HepG2 (cell line): ENCODE data around the gene CYP27A1. TPM values are rescaled to one million over a fixed set of nuclear protein-coding genes. Genes with fewer than 3 reads are reported as not detected.

Experiments used
- AHR ChIP-seq: IDR thresholded peaks from 2 replicates; pipeline ENCODE4 v1.6.1; 2018; ENCODE audit warnings: missing genetic modification reagents, missing compliant biosample characterization
- DPF2 ChIP-seq: sonication (generic); formaldehyde crosslinking; IDR thresholded peaks from 2 replicates; pipeline ENCODE4 v1.4.0; 2020; ENCODE audit warnings: mild to moderate bottlenecking, low read depth, missing genetic modification reagents, borderline replicate concordance
- GATAD2A ChIP-seq: IDR thresholded peaks from 2 replicates; pipeline ENCODE4 v1.6.1; 2016
- MEF2D ChIP-seq: sonication (generic); formaldehyde crosslinking; IDR thresholded peaks from 2 replicates; pipeline ENCODE4 v1.5.1; 2020; ENCODE audit warnings: mild to moderate bottlenecking, missing genetic modification reagents
- PHB2 ChIP-seq: fragments of 450-650 bp; IDR thresholded peaks from 2 replicates; pipeline ENCODE4 v1.6.1; 2018; ENCODE audit not compliant: partially characterized antibody
- RBFOX2 ChIP-seq: fragments of 200-400 bp; formaldehyde crosslinking; IDR thresholded peaks from 2 replicates; pipeline ENCODE4 v1.6.1; 2017; ENCODE audit warnings: low read depth, mild to moderate bottlenecking, low read length
- RFXANK ChIP-seq: IDR thresholded peaks from 2 replicates; pipeline ENCODE4 v1.6.1; 2016
- SKI ChIP-seq: fragments of 450-650 bp; IDR thresholded peaks from one replicate; pipeline ENCODE4 v1.6.1; 2018; ENCODE audit warnings: mild to moderate bottlenecking; ENCODE audit not compliant: partially characterized antibody
- ZBTB42 ChIP-seq: sonication (generic); formaldehyde crosslinking; IDR thresholded peaks from 2 replicates; pipeline ENCODE4 v1.5.0; 2020; ENCODE audit warnings: mild to moderate bottlenecking, missing genetic modification reagents
- ZFP36L2 ChIP-seq: sonication (generic); formaldehyde crosslinking; IDR thresholded peaks from 2 replicates; pipeline ENCODE4 v1.4.0; 2020; ENCODE audit warnings: missing genetic modification reagents
- ZNF207 ChIP-seq: fragments of 450-650 bp; IDR thresholded peaks from 2 replicates; pipeline ENCODE4 v1.6.1; 2016; ENCODE audit warnings: antibody characterized with exemption, borderline replicate concordance
- ZNF432 ChIP-seq: sonication (generic); formaldehyde crosslinking; IDR thresholded peaks from 2 replicates; pipeline ENCODE4 v1.5.0; 2020; ENCODE audit warnings: missing genetic modification reagents, mild to moderate bottlenecking, borderline replicate concordance
- ZNF562 ChIP-seq: sonication (generic); formaldehyde crosslinking; IDR thresholded peaks from 2 replicates; pipeline ENCODE4 v1.8.0; 2022; ENCODE audit warnings: missing genetic modification reagents, borderline replicate concordance
- ZNF670 ChIP-seq: sonication (generic); formaldehyde crosslinking; IDR thresholded peaks from 2 replicates; pipeline ENCODE4 v1.8.0; 2022; ENCODE audit warnings: mild to moderate bottlenecking, missing genetic modification reagents, borderline replicate concordance
- polyA plus RNA-seq, 8 experiments: library from polyadenylated mRNA; depleted of rRNA in 3 of 8; stranded (reverse) in 7 of 8; unstranded in 1 of 8; fragments of >200 nt; fragmentation: Illumina TruSeq in 4 of 8; extraction: Trizol in 4 of 8; gene quantifications; 2 replicates each; pipeline versions ENCODE4 v1.2.1 to v1.2.3, GENCODE V29; 2011 to 2016; ENCODE audit warnings: low read depth in 4 of 8, missing spikeins in 1 of 8, mixed read lengths in 1 of 8; ENCODE audit not compliant: insufficient read depth in 1 of 8
- total RNA-seq, 5 experiments: library from RNA; depleted of rRNA; stranded (reverse); fragments of >200 nt; fragmentation: Illumina TruSeq; extraction: Trizol; gene quantifications; 2 replicates each; pipeline ENCODE4 v1.2.3, GENCODE V29; 2016; ENCODE audit warnings: low read depth in 1 of 5
- TF ChIP-seq, protein P1 (sequence below): IDR thresholded peaks from 2 replicates; pipeline ENCODE4 v1.6.1; 2012; ENCODE audit warnings: low read length, improper control_type of control experiment
- TF ChIP-seq, protein P2 (sequence below): sonication (generic); formaldehyde crosslinking; conservative IDR thresholded peaks from 2 replicates; pipeline ENCODE4 v1.4.0; 2020; ENCODE audit warnings: missing genetic modification reagents
- TF ChIP-seq, protein P3 (sequence below): sonication (generic); formaldehyde crosslinking; IDR thresholded peaks from 2 replicates; pipeline ENCODE4 v1.4.0; 2020; ENCODE audit warnings: mild to moderate bottlenecking, missing genetic modification reagents
- TF ChIP-seq, protein P4 (sequence below): sonication (generic); formaldehyde crosslinking; IDR thresholded peaks from 2 replicates; pipeline ENCODE4 v1.4.0; 2020; ENCODE audit warnings: mild to moderate bottlenecking, missing genetic modification reagents
- TF ChIP-seq, protein P5 (sequence below): sonication (generic); formaldehyde crosslinking; IDR thresholded peaks from 2 replicates; pipeline ENCODE4 v1.5.1; 2020; ENCODE audit warnings: missing genetic modification reagents, mild to moderate bottlenecking, borderline replicate concordance

The CYP27A1 gene
- total and polyA plus RNA-seq, 2 of the 13 experiments (the other 11 are each of a cell fraction or from before 2014, with no cell fraction given) = 157 to 266 TPM

DNA sequence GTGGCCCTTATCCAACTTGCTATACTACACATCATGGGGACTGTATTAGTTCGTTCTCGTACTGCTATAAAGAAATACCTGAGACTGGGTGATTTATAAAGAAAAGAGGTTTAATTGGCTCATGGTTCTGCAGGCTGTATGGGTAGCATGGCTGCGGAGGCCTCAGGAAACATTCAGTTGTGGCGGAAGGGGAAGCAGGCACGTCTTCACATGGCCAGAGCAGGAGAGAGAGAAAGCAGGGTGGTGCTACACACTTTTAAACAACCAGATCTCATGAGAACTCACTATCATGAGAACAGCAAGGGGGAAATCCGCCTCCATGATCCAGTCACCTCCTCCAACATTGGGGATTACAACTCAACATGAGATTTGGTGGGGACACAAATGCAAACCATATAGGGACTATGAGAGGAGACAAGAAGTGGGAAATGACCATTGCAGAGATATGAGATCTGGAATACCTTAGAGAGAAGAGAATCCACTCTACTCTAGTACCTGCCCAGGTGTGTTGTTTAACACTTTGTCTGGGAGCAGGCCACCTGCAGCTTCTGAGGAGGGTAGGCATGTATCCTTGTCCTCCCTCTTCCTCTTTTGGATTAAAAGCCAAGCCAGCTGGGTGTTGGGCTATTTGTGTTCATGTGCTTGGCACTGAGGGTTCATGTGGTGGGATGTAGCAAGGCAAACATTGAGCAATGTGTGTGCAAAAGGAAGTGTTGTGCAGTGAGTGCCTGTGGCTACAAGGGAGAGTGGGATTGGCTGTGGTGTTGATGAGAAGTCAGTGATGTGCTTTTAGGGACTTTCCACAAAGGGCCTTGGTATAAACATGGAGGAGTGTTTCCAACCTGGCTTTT, 48.6 kb upstream of the CYP27A1 start (continued):
- TF ChIP-seq, protein P1, sequence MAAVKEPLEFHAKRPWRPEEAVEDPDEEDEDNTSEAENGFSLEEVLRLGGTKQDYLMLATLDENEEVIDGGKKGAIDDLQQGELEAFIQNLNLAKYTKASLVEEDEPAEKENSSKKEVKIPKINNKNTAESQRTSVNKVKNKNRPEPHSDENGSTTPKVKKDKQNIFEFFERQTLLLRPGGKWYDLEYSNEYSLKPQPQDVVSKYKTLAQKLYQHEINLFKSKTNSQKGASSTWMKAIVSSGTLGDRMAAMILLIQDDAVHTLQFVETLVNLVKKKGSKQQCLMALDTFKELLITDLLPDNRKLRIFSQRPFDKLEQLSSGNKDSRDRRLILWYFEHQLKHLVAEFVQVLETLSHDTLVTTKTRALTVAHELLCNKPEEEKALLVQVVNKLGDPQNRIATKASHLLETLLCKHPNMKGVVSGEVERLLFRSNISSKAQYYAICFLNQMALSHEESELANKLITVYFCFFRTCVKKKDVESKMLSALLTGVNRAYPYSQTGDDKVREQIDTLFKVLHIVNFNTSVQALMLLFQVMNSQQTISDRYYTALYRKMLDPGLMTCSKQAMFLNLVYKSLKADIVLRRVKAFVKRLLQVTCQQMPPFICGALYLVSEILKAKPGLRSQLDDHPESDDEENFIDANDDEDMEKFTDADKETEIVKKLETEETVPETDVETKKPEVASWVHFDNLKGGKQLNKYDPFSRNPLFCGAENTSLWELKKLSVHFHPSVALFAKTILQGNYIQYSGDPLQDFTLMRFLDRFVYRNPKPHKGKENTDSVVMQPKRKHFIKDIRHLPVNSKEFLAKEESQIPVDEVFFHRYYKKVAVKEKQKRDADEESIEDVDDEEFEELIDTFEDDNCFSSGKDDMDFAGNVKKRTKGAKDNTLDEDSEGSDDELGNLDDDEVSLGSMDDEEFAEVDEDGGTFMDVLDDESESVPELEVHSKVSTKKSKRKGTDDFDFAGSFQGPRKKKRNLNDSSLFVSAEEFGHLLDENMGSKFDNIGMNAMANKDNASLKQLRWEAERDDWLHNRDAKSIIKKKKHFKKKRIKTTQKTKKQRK = no peak
- no peak for TF ChIP-seq ZBTB42
- no peak for TF ChIP-seq ZNF207
- TF ChIP-seq, protein P2, sequence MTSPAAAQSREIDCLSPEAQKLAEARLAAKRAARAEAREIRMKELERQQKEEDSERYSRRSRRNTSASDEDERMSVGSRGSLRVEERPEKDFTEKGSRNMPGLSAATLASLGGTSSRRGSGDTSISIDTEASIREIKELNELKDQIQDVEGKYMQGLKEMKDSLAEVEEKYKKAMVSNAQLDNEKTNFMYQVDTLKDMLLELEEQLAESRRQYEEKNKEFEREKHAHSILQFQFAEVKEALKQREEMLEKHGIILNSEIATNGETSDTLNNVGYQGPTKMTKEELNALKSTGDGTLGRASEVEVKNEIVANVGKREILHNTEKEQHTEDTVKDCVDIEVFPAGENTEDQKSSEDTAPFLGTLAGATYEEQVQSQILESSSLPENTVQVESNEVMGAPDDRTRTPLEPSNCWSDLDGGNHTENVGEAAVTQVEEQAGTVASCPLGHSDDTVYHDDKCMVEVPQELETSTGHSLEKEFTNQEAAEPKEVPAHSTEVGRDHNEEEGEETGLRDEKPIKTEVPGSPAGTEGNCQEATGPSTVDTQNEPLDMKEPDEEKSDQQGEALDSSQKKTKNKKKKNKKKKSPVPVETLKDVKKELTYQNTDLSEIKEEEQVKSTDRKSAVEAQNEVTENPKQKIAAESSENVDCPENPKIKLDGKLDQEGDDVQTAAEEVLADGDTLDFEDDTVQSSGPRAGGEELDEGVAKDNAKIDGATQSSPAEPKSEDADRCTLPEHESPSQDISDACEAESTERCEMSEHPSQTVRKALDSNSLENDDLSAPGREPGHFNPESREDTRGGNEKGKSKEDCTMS (CRISPR knock-in tag) = no peak
- no peak for TF ChIP-seq RBFOX2
- no peak; the same call in 1 of the 2 replicates for TF ChIP-seq ZFP36L2 (CRISPR knock-in tag)
- TF ChIP-seq ZNF670 (CRISPR knock-in tag) = no peak
- TF ChIP-seq, protein P3, sequence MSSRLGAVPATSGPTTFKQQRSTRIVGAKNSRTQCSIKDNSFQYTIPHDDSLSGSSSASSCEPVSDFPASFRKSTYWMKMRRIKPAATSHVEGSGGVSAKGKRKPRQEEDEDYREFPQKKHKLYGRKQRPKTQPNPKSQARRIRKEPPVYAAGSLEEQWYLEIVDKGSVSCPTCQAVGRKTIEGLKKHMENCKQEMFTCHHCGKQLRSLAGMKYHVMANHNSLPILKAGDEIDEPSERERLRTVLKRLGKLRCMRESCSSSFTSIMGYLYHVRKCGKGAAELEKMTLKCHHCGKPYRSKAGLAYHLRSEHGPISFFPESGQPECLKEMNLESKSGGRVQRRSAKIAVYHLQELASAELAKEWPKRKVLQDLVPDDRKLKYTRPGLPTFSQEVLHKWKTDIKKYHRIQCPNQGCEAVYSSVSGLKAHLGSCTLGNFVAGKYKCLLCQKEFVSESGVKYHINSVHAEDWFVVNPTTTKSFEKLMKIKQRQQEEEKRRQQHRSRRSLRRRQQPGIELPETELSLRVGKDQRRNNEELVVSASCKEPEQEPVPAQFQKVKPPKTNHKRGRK (CRISPR knock-in tag) = peak; percentile 72; the same call in 1 of the 2 replicates
- peak; percentile 76; the same call in 1 of the 2 replicates for TF ChIP-seq DPF2 (CRISPR knock-in tag)
- TF ChIP-seq MEF2D = peak; percentile 88
- no peak for TF ChIP-seq SKI
- TF ChIP-seq, protein P4, sequence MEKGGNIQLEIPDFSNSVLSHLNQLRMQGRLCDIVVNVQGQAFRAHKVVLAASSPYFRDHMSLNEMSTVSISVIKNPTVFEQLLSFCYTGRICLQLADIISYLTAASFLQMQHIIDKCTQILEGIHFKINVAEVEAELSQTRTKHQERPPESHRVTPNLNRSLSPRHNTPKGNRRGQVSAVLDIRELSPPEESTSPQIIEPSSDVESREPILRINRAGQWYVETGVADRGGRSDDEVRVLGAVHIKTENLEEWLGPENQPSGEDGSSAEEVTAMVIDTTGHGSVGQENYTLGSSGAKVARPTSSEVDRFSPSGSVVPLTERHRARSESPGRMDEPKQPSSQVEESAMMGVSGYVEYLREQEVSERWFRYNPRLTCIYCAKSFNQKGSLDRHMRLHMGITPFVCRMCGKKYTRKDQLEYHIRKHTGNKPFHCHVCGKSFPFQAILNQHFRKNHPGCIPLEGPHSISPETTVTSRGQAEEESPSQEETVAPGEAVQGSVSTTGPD = no peak
- no peak for TF ChIP-seq RFXANK
- peak; percentile 98 for TF ChIP-seq GATAD2A (CRISPR knock-in tag)
- no peak for TF ChIP-seq AHR (CRISPR knock-in tag)
- TF ChIP-seq, protein P5, sequence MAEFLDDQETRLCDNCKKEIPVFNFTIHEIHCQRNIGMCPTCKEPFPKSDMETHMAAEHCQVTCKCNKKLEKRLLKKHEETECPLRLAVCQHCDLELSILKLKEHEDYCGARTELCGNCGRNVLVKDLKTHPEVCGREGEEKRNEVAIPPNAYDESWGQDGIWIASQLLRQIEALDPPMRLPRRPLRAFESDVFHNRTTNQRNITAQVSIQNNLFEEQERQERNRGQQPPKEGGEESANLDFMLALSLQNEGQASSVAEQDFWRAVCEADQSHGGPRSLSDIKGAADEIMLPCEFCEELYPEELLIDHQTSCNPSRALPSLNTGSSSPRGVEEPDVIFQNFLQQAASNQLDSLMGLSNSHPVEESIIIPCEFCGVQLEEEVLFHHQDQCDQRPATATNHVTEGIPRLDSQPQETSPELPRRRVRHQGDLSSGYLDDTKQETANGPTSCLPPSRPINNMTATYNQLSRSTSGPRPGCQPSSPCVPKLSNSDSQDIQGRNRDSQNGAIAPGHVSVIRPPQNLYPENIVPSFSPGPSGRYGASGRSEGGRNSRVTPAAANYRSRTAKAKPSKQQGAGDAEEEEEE (CRISPR knock-in tag) = no peak
- TF ChIP-seq ZNF432 (CRISPR knock-in tag) = no peak
- TF ChIP-seq PHB2 = no peak
- no peak for TF ChIP-seq ZNF562 (CRISPR knock-in tag)
